CD4-positive, alpha-beta T cell (primary cell): ENCODE results near the gene MAPKAPK3. TPM values are rescaled to one million over a fixed set of nuclear protein-coding genes. Genes with fewer than 3 reads are reported as not detected.

Experiments used
- ATAC-seq: fragments of 200-7000 bp; cut with Tn5 transposase; one replicate; pipeline ENCODE4 v1.10.0; 2022; ENCODE audit warnings: mild to moderate bottlenecking; ENCODE audit not compliant: poor library complexity
- CTCF ChIA-PET: fragments of 350-600 bp; sonication (Branson Sonifier 250); formaldehyde crosslinking; loops from one replicate; lab custom pipeline; 2021; ENCODE audit warnings: antibody characterized with exemption, inconsistent platforms; lab: Charles Lee
- POLR2A ChIA-PET: fragments of 350-600 bp; sonication (Branson Sonifier 250); formaldehyde crosslinking; loops from one replicate; lab custom pipeline; 2021; ENCODE audit warnings: antibody characterized with exemption, inconsistent platforms; lab: Charles Lee
- DNase-seq, 14 experiments: peaks; one replicate each; pipeline ENCODE4 v3.0.0-alpha.2; 2013 to 2020; ENCODE audit warnings: mixed read lengths in 2 of 14
- H3K27ac ChIP-seq, 2 donors: one replicate each; pipeline versions ENCODE4 v1.5.1 to v1.7.0; 2013; ENCODE audit warnings: low read length in 2 of 2, low read depth in 1 of 2, mild to moderate bottlenecking in 1 of 2
- H3K27me3 ChIP-seq, 2 experiments: 1 replicate in 1 of 2; 2 replicates in 1 of 2; pipeline versions ENCODE4 v1.6.1 to v1.7.0; 2013; ENCODE audit warnings: low read length in 2 of 2, control low read depth in 1 of 2, mild to moderate bottlenecking in 1 of 2, moderate library complexity in 1 of 2; ENCODE audit not compliant: insufficient read depth in 2 of 2, control insufficient read depth in 1 of 2
- H3K36me3 ChIP-seq: one replicate; pipeline ENCODE4 v1.6.1; 2013; ENCODE audit warnings: low read length, control low read depth; ENCODE audit not compliant: insufficient read depth
- H3K4me1 ChIP-seq: one replicate; pipeline ENCODE4 v1.6.1; 2013; ENCODE audit warnings: low read length, control low read depth; ENCODE audit not compliant: insufficient read depth
- H3K4me3 ChIP-seq: one replicate; pipeline ENCODE4 v1.5.1; 2013; ENCODE audit warnings: mild to moderate bottlenecking, low read length, moderate library complexity
- H3K9me3 ChIP-seq, 2 experiments: 1 replicate in 1 of 2; 2 replicates in 1 of 2; pipeline versions ENCODE4 v1.6.1 to v1.7.0; 2013; ENCODE audit warnings: low read length in 2 of 2, mild to moderate bottlenecking in 2 of 2, control low read depth in 1 of 2, moderate library complexity in 1 of 2; ENCODE audit not compliant: control insufficient read depth in 1 of 2, insufficient read depth in 1 of 2
- H3K27ac Mint-ChIP-seq: one replicate; pipeline ENCODE4 v1.8.0; 2020; ENCODE audit warnings: mixed read lengths
- H3K27me3 Mint-ChIP-seq: one replicate; pipeline ENCODE4 v1.8.0; 2021; ENCODE audit warnings: mixed read lengths
- H3K36me3 Mint-ChIP-seq: one replicate; pipeline ENCODE4 v1.8.0; 2021; ENCODE audit warnings: low read depth, mixed read lengths
- H3K4me1 Mint-ChIP-seq: one replicate; pipeline ENCODE4 v1.8.0; 2021; ENCODE audit warnings: low read depth, mixed read lengths
- H3K4me3 Mint-ChIP-seq: one replicate; pipeline ENCODE4 v1.8.0; 2020; ENCODE audit warnings: mild to moderate bottlenecking, mixed read lengths
- H3K9me3 Mint-ChIP-seq: one replicate; pipeline ENCODE4 v1.8.0; 2020; ENCODE audit warnings: mixed read lengths
- CTCF ChIP-seq: fragments of 200-600 bp; IDR thresholded peaks from one replicate; pipeline ENCODE4 v1.8.0; 2022; ENCODE audit warnings: antibody characterized with exemption, mild to moderate bottlenecking
- intact Hi-C, 2 experiments: fragments of 100-400 bp; cut with DNase I in 1 of 2; cut with micrococcal nuclease in 1 of 2; formaldehyde crosslinking; loops; one replicate each; pipeline versions ENCODE4 v1.15.1 to v1.9.0; 2023 to 2025; cut with DNase I, micrococcal nuclease
- total RNA-seq, 174 experiments: library from RNA in 2 of 174; stranded (reverse) in 2 of 174; gene quantifications; one replicate each; pipeline ENCODE4 v1.2.3 and lab custom pipeline; 2021 to 2026

Gene MAPKAPK3
- total RNA-seq, 2 experiments from 2014 or later, result 16.4 to 16.6 TPM

- Histone ChIP-seq H3K27me3 (no peaks in the 10 kb centered on the region), H3K4me3 (no peak overlapping the region), H3K36me3 (peaks cover 30% of the 10 kb centered on the region), H3K4me1 (peaks cover 99% of the 10 kb centered on the region), H3K27ac (no peak overlapping the region), H3K9me3 (no peaks in the 10 kb centered on the region)
- Mint-ChIP-seq H3K4me3 (no peak overlapping the region), H3K4me1 (peaks cover 83% of the 10 kb centered on the region), H3K9me3 (no peaks in the 10 kb centered on the region), H3K27ac (no peak overlapping the region), H3K36me3 (peaks cover 13% of the 10 kb centered on the region), H3K27me3 (no peaks in the 10 kb centered on the region)
- POLR2A ChIA-PET, result interaction anchor here (1.5 kb wide), 1 partner anchor 10 kb away, joined by 4 read pairs; no protein-coding TSS in a partner anchor
- intact Hi-C loops, result no loop called here
- ATAC-seq, result no peak
- CTCF ChIA-PET, result interaction anchor here (0.7 kb wide), 2 partner anchors 87 to 821 kb away, joined by 3 to 6 read pairs; no protein-coding TSS in a partner anchor
- no peak for TF ChIP-seq CTCF
- DNase-seq, result no peak
Measured at GRCh38 chr3:50626401-50626800, 9.4 kb downstream of the MAPKAPK3 start.

DNA sequence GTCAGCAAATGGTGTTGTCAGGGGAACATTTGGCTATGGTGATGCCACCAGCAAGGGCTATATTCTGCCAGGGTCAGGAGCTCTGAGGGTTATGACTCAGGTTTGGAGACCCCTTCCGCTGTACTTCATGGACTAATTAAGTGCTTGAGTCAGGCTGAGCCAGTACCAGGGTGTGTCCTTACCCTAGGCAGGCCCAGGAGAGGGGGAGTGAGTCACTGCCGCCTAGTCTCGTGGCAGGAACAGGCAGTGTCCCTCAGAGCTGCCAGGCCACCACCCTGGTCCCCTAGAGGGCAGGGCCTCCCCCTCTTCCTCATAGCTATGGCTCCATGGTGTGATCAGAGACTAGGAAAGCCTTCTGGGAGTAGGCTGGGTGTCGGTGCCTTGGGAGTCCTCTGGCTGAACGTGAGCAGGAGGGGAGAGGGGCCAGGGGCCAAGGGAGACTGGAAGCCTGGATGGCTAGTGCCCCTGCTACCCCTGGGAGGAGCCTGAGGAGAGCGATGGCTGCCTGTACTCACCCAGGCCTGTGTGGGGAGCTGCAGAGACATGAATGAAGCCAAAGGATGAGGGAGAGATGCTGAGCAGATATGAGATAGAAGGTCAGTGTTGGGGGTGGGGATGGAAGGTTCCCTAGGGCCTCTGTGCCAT, 10.6 kb downstream of the MAPKAPK3 start:
- Mint-ChIP-seq H3K9me3 (no peaks in the 10 kb centered on the region), H3K27ac (peak overlapping the region; percentile 70), H3K4me3 (no peak overlapping the region), H3K4me1 (peaks cover 89% of the 10 kb centered on the region), H3K27me3 (no peaks in the 10 kb centered on the region), H3K36me3 (peaks cover 16% of the 10 kb centered on the region)
- no peak overlapping the region for H3K27ac ChIP-seq
- ATAC-seq (peak; percentile 13), DNase-seq (peak in 2 of 14 experiments; percentile 64 to 78)
- ChIA-PET CTCF (interaction anchor here (1.5 to 2.4 kb wide), 2 partner anchors 12 to 25 kb away, joined by 6 to 8 read pairs; no protein-coding TSS in a partner anchor), POLR2A (interaction anchor here (3.4 kb wide), 1 partner anchor 9 kb away, joined by 10 read pairs; no protein-coding TSS in a partner anchor)
- H3K4me3 ChIP-seq, result no peak overlapping the region
- H3K36me3 ChIP-seq, result peaks cover 26% of the 10 kb centered on the region
- no peak for TF ChIP-seq CTCF
- peaks cover 99% of the 10 kb centered on the region for H3K4me1 ChIP-seq
- no peaks in the 10 kb centered on the region for H3K9me3 ChIP-seq
- no peaks in the 10 kb centered on the region for H3K27me3 ChIP-seq
- intact Hi-C loops, result no loop called here

GRCh38 chr3:50628601-50629000, 11.7 kb downstream of the MAPKAPK3 start:
- no peaks in the 10 kb centered on the region for H3K27me3 ChIP-seq
- no peak overlapping the region for H3K4me3 Mint-ChIP-seq
- no peaks in the 10 kb centered on the region for H3K9me3 ChIP-seq
- no peak overlapping the region for H3K4me3 ChIP-seq
- peaks cover 22% of the 10 kb centered on the region for H3K36me3 Mint-ChIP-seq
- H3K4me1 Mint-ChIP-seq, result peaks cover 89% of the 10 kb centered on the region
- no peaks in the 10 kb centered on the region for H3K27me3 Mint-ChIP-seq
- DNase-seq (no peak), ATAC-seq (no peak)
- peaks cover 19% of the 10 kb centered on the region for H3K36me3 ChIP-seq
- ChIA-PET POLR2A (interaction anchor here (3.4 kb wide), 1 partner anchor 10 kb away, joined by 10 read pairs; no protein-coding TSS in a partner anchor), CTCF (interaction anchor here (1.5 to 2.4 kb wide), 2 partner anchors 13 to 24 kb away, joined by 6 to 8 read pairs; no protein-coding TSS in a partner anchor)
- peaks cover 99% of the 10 kb centered on the region for H3K4me1 ChIP-seq
- intact Hi-C loops, result no loop called here
- TF ChIP-seq CTCF, result no peak
- no peak overlapping the region for H3K27ac ChIP-seq
- H3K9me3 Mint-ChIP-seq, result no peaks in the 10 kb centered on the region
- peak overlapping the region; percentile 70 for H3K27ac Mint-ChIP-seq
